Thyroid gland (tissue), 4 donors: ENCODE results near the gene LCN2.

Experiments
- CTCF ChIP-seq, 6 experiments: fragments of 200-600 bp in 3 of 6; fragments of 450-650 bp in 3 of 6; sonication (generic) in 3 of 6; IDR thresholded peaks; one replicate each; pipeline ENCODE4 v1.5.1; 2016 to 2019; ENCODE audit warnings: antibody characterized with exemption in 6 of 6, mild to moderate bottlenecking in 2 of 6, inconsistent platforms in 1 of 6, moderate library complexity in 1 of 6
- POLR2A ChIP-seq, 2 donors: fragments of 450-650 bp; IDR thresholded peaks; one replicate each; pipeline ENCODE4 v1.6.1; 2017; ENCODE audit warnings: antibody characterized with exemption in 2 of 2, mild to moderate bottlenecking in 2 of 2, moderate library complexity in 1 of 2

DNA sequence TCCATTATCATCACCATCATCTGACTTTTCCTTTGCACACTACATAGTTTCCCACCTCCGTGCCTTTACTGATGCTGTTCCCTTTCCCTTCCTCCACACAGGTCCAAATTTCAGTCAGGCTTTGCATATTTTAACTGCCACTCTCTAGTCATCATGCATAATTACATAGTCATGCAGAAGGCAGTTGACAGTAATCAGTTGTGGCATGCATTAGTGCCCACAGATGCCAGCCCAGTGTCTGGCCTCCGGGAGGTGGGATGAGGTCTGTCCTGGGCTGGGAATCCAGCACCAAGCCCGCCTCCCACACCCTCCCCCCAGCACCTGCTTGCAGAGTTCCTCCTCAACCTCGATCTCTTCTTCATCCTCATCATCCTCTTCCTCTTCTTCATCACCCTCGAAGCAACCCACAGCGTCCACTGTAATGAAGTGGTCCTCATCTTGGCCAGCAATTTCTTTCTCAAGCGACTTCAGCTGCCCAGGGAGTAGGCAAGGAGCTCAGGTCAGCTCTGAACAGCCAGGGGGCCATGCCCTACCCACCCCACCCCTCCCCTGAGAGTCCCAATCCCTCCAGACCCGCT is 19.6 kb downstream of the LCN2 start:
- TF ChIP-seq CTCF (IDR thresholded peaks at IDR 0.05) (no peak), POLR2A (IDR thresholded peaks at IDR 0.05) (no peak)
